ENCODE measurements around the gene STOML2.

The STOML2 gene

GRCh38 chr9:35107297-35108290, 4.7 kb upstream of the STOML2 start:
- no peak for DNase-seq (ENCODE audit: low spot score)

DNA sequence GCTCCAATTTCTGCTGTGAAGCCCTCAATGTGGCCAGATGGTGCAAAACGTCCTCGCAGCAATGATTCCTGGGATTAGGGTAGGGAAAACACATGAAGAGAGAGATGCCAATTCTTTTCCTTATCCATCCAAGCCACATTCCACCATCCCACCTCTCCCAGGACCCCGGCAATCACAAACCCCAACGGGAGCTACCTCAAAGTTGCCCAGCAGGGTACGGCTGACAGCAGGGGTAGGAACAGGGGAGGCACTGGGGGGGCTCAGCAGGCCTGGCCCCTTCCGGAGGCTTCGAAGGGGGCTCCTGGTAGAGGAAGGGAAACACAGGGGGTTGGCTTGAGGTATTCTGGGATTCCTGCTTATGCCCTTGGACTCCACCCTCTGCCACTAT, 3.4 kb upstream of the STOML2 start:
- no peak for DNase-seq (ENCODE audit: low spot score)

GRCh38 chr9:35105571-35106342, 2.8 kb upstream of the STOML2 start:
- no peak for DNase-seq (ENCODE audit: low spot score)

GRCh38 chr9:35105126-35105525, 2.2 kb upstream of the STOML2 start:
- DNase-seq (ENCODE audit: low spot score): no peak

DNA sequence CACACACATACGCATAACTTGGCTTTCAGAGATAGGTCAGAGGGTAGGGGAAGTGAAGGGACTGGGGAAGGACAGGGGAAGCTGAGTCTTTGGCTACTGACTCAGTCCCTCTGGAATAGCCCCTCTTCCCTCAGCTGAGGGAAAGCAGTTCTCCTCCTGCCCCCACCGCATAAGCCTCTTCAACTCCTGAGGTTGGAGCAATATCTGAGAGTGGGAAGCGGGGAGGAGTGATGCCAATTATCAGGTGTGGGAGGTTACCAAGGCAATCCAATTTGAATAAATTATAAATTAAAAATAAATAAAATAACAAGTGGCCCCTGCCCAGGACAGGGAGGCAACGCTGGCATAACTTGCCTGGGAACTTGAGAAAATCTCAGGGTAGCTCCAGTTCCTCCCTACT, 1.7 kb upstream of the STOML2 start:
- DNase-seq (ENCODE audit: low spot score): no peak

DNA sequence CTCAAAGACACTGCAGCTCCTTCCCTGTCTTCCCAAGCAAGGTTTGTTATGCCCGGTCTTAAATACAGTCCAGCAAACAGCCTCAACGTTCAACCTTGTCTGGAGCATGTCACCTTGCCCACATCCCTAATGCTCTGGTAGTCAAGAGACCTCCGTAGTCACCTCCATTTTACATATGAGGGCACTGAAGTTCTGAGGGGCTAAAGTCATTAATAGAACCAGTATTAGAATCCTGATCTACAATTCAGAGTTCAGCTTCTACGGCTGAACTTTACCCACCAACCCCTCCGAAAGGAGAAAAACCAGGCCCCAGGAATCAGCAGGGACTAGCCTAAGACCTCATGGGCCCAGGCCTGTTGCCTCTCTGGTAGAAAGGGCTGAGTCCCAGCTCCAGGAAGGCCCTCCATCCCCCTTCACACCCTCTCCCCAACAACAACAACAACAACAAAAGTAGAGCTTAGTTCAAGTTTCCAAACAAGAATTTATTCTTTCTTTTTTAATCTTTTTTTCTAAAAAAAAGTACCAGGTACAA, 795 bp upstream of the STOML2 start:
- DNase-seq (ENCODE audit: low spot score): no peak

DNA sequence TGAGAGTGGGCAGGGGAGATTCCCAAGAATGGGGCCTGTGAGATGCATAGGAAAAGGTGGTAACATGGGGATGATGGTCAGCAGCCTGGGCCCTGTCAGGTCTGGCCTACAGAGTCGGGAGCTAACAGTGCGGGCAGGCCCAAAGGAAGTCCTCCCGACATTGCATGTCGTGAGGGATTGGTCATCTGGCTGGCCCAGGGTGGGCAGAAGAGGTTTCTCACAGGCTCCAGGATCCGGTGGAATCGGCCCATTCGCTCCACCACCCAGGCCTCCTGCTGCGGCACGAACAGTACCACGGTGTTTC, 514 bp downstream of the STOML2 start:
- peak; percentile 19 for DNase-seq (ENCODE audit: low spot score)

DNA sequence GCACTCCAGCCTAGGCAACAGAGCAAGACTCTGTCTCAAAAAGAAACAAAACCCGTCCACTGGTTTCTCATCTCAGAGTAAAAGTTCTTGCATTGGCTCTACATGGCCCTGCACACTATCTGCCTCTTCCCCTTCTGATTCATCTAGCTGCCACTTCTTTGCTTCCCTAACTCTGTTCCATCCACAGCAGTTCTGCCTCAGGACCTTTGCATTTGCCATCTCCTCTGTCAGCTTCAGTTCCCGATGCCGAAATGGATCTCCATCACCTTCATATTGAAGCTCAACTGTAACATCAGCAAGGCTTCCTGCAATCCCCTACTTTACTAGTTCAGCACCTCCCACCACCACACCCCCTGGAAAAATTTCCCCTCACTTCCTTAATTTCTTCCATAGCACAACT, 5.4 kb downstream of the STOML2 start:
- no peak for DNase-seq (ENCODE audit: low spot score)

- peak; percentile 91 for DNase-seq (ENCODE audit: low spot score)
These were observed 6.7 kb downstream of the STOML2 start, which contains the start of gene PIGO for GRCh38 chr9:35096035-35096849. PIGO (minus strand) TSS chr9:35096591; CDS start chr9:35095565, 1,026 bp downstream.

DNA sequence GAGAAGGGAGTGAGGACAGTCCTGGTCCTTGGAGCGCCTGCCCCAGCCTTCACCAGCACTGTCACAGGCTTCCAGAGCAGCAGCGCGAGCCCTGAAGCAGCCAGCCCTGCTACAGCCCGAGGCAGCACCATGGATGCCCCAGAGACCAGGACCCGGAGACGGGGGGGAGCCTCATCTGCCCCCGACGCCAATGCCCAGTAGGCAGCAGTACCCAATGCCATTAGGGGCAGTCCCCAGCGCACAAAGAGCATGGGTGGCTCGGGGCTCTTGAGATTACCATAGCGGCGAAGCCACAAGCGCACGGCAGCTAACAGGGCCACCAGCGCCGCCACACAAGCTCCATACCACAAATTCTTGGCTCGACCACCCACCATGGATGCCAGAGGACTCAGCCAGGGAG, 11.4 kb downstream of the STOML2 start:
- no peak for DNase-seq (ENCODE audit: low spot score)

GRCh38 chr9:35089434-35089833, 13.5 kb downstream of the STOML2 start:
- no peak for DNase-seq (ENCODE audit: low spot score)

DNA sequence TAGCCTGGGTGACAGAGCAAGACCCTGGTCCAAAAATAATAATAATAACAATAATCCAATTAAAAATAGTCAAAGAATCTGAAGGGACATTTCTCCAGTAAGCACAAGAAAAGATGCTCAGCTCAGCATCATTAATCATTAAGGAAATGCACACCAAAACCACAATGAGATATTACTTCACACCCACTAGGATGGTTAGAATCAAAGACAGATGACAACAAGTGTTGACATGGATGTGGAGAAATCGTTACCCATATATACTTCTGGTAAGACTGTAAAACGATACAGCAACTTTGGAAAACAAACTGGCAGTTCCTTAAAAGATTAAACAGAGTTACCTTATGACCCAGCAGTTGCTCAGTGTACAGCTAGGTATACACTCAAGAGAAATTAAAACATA, 17.9 kb downstream of the STOML2 start:
- DNase-seq (ENCODE audit: low spot score): no peak

DNA sequence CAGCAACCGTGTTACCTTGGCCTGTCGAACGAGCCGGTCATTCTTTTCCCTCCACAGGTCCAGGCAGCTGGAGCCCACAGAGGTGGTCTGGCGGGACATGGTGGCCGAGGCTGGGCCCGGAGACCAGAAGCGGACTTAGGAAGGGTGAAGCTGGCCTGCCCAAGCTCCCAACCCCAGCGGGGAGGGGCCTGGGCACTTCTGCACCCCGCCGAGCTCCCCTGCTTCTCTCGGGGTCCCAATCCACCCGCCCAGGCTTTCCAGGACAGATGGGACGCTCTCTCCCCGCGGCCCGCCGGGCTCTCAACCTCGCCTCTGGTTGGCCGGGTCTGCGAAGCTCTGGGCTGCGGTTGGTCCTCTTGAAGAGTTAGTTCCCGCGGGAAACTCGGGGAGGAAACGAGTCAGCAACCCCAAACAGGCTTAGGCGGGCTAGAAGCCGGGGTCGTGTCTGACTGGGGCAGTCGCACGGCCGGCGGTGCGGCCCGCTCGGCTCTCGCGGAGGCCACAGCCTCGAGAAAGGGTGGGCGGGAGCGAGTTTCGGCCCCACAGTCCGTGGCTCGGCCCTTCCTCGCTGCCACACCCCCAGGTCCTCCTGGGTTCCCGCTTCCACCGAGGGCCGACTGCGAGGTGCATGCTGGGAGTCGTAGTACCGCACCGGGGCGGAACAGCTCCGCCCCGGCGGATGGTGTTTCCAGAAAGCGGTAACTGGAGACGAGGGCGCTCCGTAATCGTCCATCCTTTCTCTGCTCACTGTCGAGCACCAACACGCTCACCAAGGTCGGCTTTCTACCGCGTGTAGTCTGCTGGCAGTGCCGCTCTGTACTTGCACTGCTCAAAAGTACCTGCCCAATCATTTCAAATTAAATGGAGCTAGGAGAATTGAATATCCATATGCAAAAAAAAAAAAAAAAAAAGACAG, 23.2 kb downstream of the STOML2 start, which contains the start of gene FANCG:
TSS of gene FANCG (minus strand) at position 517 of the 916 bp plus-strand sequence. CDS start at position 99, 418 bp downstream.
- DNase-seq (ENCODE audit: low spot score): peak; percentile 93

DNA sequence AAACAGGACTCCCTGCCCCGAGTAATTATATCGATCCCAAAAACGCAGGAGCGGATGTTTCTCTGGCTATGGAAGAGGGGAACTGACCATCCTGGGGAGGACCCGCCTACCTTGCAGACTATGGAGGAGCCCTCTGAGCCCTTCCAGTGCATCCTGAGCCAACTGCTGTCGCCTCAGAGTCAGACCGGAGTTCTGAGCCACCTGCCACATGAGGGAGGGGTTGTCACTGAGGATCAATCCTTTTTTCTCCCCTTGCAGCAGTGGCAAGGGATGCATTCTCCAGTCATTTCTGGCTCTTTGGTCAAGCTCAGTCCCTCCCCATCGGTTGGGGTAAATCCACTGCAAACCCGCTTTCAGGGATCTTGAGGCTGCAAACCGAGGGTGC, 23.9 kb downstream of the STOML2 start:
- DNase-seq (ENCODE audit: low spot score): no peak

DNA sequence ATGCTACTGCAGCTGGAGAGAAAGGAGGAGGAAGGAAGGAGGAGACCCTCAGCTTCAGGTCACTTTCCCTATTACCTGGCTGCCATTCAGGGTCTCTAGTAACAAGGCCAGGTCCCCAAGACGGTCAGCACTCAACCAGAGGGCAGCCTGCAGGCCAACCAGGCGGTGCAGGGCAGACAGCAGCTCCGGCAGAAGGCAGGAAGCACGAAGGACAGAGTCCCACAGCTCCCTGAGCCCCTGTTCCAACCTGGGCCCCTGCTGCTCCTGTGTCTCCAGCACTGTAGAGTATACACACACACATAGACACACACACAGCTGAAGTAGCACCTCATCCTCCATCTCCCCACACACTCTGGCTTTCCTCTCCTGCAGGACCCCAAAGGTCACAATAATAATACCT, 24.9 kb downstream of the STOML2 start:
- DNase-seq (ENCODE audit: low spot score): no peak

DNA sequence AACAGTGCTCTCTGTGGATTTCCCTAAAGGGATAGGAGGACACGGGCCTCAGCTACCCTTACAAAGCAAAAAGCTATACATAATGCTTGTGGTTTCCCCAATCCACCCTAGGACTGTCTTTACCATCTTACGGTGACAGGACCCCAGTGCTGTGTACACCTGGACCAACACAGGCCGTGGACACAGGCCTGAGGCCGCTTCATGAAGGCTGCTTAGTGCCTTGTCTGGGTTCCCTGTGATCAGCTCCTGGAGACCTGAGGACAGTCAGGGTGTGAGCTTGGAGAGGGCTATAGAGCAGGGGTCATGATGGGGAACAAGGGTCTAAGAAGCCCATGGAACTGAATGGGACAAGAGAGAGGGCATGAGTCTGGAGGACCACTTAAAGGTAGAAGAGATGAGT, 26.1 kb downstream of the STOML2 start:
- no peak for DNase-seq (ENCODE audit: low spot score)

DNA sequence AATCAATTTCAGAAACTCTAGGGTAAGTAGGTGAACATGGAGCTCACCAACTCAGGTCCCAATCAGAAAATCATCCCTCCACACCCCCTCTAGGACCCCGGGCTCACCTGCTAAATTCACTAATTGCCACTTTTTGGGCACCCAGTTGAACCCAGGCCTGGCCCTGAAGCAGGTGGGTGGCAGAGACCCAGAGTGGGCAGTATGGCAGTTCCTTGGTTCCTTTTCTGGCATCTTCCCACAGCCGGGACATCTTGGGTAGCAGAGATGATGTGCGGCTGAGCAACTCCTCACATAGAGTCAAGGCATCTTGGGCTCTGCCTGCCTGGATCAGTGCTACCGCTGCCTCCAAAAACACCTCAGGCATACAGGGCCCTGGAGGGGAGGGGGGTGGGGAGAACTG, 27.6 kb downstream of the STOML2 start:
- DNase-seq (ENCODE audit: low spot score): no peak

DNA sequence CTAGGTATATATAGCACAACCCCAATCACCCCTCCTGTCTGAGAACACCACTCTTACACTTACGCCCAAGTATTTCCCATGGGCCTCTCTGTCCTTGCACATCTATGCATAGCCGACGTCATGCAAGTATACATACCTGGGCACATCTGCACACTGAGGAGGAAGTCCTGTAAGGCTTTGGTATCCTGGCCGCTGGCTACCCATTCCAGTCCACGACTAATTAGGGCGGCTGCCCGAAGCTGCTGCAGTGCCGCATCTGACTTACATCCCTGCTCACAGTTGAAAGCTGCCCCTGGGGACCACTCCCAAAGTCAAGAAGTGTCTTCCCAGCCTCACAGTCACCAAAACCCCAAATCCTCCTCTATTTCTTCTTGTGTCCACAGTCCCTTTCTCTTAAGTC, 28.1 kb downstream of the STOML2 start:
- DNase-seq (ENCODE audit: low spot score): no peak

GRCh38 chr9:35074141-35074540, 28.8 kb downstream of the STOML2 start:
- DNase-seq (ENCODE audit: low spot score): no peak

DNA sequence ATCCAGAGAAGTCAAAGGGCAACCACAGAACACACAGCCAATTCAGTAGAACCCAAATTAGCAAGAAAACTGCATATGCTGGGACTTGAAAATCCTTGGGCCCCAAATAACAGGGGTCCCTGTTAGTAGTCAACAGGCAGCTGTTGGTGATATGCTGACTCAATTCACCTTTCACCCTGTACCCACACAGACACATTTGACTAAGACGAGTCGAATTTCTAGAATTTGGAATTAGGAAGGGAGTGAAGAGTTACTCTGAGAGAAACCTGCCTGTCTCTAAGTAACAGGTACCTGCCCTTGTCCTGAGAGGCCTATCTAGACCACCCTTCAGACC, 29.7 kb downstream of the STOML2 start:
- no peak for DNase-seq (ENCODE audit: low spot score)

Measured in kidney tubule cell (primary cell).